ENCODE measurements around the gene DMD.
"Not testable (repeated sequence)": the region's sequence is repeated elsewhere in the genome, so short reads cannot be mapped to it uniquely, and the experiment has no call there.

The DMD gene

GRCh38 chrX:32851556-32851955 lies 359.8 kb downstream of the DMD start:
- no peak for DNase-seq (ENCODE audit: low read depth)

GRCh38 chrX:32847921-32848320 lies 363.4 kb downstream of the DMD start:
- DNase-seq (ENCODE audit: low read depth): no peak

GRCh38 chrX:32842053-32842452 lies 369.3 kb downstream of the DMD start:
- no peak for DNase-seq (ENCODE audit: low read depth)

GRCh38 chrX:32839781-32840180 lies 371.6 kb downstream of the DMD start:
- DNase-seq (ENCODE audit: low read depth): no peak

GRCh38 chrX:32825009-32825408 lies 386.3 kb downstream of the DMD start:
- DNase-seq (ENCODE audit: low read depth): no peak

- DNase-seq (ENCODE audit: low read depth): no peak
Observed at GRCh38 chrX:32804034-32804433, 407.3 kb downstream of the DMD start.

GRCh38 chrX:32798990-32799389 lies 412.4 kb downstream of the DMD start:
- no peak for DNase-seq (ENCODE audit: low read depth)

GRCh38 chrX:32788936-32789335 lies 422.4 kb downstream of the DMD start:
- no peak for DNase-seq (ENCODE audit: low read depth)

GRCh38 chrX:32780109-32780508 lies 431.2 kb downstream of the DMD start:
- no peak for DNase-seq (ENCODE audit: low read depth)

- DNase-seq (ENCODE audit: low read depth): no peak
Observed at GRCh38 chrX:32778965-32779364, 432.4 kb downstream of the DMD start.

GRCh38 chrX:32774966-32775365 lies 436.4 kb downstream of the DMD start:
- no peak for DNase-seq (ENCODE audit: low read depth)

GRCh38 chrX:32749070-32749469 lies 462.3 kb downstream of the DMD start:
- DNase-seq (ENCODE audit: low read depth): no peak

GRCh38 chrX:32745323-32745722 lies 466.0 kb downstream of the DMD start:
- DNase-seq (ENCODE audit: low read depth): no peak

GRCh38 chrX:32744921-32745320 lies 466.4 kb downstream of the DMD start:
- no peak for DNase-seq (ENCODE audit: low read depth)

- DNase-seq (ENCODE audit: low read depth): no peak
Observed at GRCh38 chrX:32741910-32742309, 469.4 kb downstream of the DMD start.

- no peak for DNase-seq (ENCODE audit: low read depth)
Observed at GRCh38 chrX:32708542-32708941, 502.8 kb downstream of the DMD start.

GRCh38 chrX:32705385-32705784 lies 506.0 kb downstream of the DMD start:
- not testable (repeated sequence) for DNase-seq (ENCODE audit: low read depth)

GRCh38 chrX:32687379-32687778 lies 524.0 kb downstream of the DMD start:
- no peak for DNase-seq (ENCODE audit: low read depth)

- no peak for DNase-seq (ENCODE audit: low read depth)
Observed at GRCh38 chrX:32678487-32678886, 532.9 kb downstream of the DMD start.

- no peak for DNase-seq (ENCODE audit: low read depth)
Observed at GRCh38 chrX:32673193-32673592, 538.2 kb downstream of the DMD start.

GRCh38 chrX:32662516-32662915 lies 548.8 kb downstream of the DMD start:
- no peak for DNase-seq (ENCODE audit: low read depth)

- DNase-seq (ENCODE audit: low read depth): no peak
Observed at GRCh38 chrX:32644476-32645245, 566.7 kb downstream of the DMD start.

- no peak for DNase-seq (ENCODE audit: low read depth)
Observed at GRCh38 chrX:32642283-32642682, 569.1 kb downstream of the DMD start.

GRCh38 chrX:32618154-32618553 lies 593.2 kb downstream of the DMD start:
- DNase-seq (ENCODE audit: low read depth): no peak

Measured in EH (cell line).